Vagina (tissue), 2 donors: Measurements from ENCODE around the gene SSH3. TPM values are rescaled to one million over a fixed set of nuclear protein-coding genes. Genes with fewer than 3 reads are reported as not detected.
A peak's percentile ranks its signal among the peaks of the same experiment; 100 is the strongest.
"Not testable (repeated sequence)": the region's sequence is repeated elsewhere in the genome, so short reads cannot be mapped to it uniquely, and the experiment has no call there.

Experiments
- DNase-seq, 2 donors: peaks; one replicate each; pipeline ENCODE4 v3.0.0-alpha.2; 2017; ENCODE audit errors: extremely low spot score in 2 of 2
- H3K27ac ChIP-seq: fragments of 200-600 bp; sonication (generic); one replicate; pipeline ENCODE4 v1.5.1; 2019
- H3K27me3 ChIP-seq: fragments of 200-600 bp; sonication (generic); one replicate; pipeline ENCODE4 v1.5.1; 2019
- H3K36me3 ChIP-seq, 2 donors: fragments of 200-600 bp; sonication (generic); one replicate each; pipeline ENCODE4 v1.5.1; 2017 to 2019
- H3K4me1 ChIP-seq: fragments of 200-600 bp; sonication (generic); one replicate; pipeline ENCODE4 v1.5.1; 2019
- H3K4me3 ChIP-seq, 2 donors: fragments of 200-600 bp; sonication (generic); 1 replicate in 1 of 2; 2 replicates in 1 of 2; pipeline ENCODE4 v1.5.1; 2016 to 2019
- H3K9me3 ChIP-seq: fragments of 200-600 bp; sonication (generic); one replicate; pipeline ENCODE4 v1.5.1; 2019
- POLR2A ChIP-seq, 2 donors: fragments of 450-650 bp; IDR thresholded peaks; one replicate each; pipeline ENCODE4 v1.6.1; 2017; ENCODE audit warnings: antibody characterized with exemption in 2 of 2, mild to moderate bottlenecking in 2 of 2, moderate library complexity in 2 of 2
- POLR2AphosphoS5 ChIP-seq, 2 donors: sonication (generic); formaldehyde crosslinking; IDR thresholded peaks; one replicate each; pipeline ENCODE4 v1.9.0; 2017; ENCODE audit warnings: antibody characterized with exemption in 2 of 2, mild to moderate bottlenecking in 2 of 2, low read depth in 1 of 2; ENCODE audit not compliant: insufficient read depth in 1 of 2
- intact Hi-C: fragments of 100-400 bp; cut with DNase I; formaldehyde crosslinking; loops from one replicate; pipeline ENCODE4 v1.15.1; 2023
- total RNA-seq: library from RNA; depleted of rRNA; stranded (reverse); fragments of >200 nt; gene quantifications from one replicate; pipeline ENCODE4 v1.2.3, GENCODE V29; 2016
- TF ChIP-seq, protein P1 (sequence below), 3 experiments: fragments of 450-650 bp in 2 of 3; fragments of 200-600 bp in 1 of 3; sonication (generic) in 1 of 3; IDR thresholded peaks; one replicate each; pipeline ENCODE4 v1.5.1; 2017 to 2019; ENCODE audit warnings: antibody characterized with exemption in 3 of 3, mild to moderate bottlenecking in 2 of 3, moderate library complexity in 2 of 3

SSH3 gene
- total RNA-seq, 1 donor from 2014 or later = 98.0 TPM

DNA sequence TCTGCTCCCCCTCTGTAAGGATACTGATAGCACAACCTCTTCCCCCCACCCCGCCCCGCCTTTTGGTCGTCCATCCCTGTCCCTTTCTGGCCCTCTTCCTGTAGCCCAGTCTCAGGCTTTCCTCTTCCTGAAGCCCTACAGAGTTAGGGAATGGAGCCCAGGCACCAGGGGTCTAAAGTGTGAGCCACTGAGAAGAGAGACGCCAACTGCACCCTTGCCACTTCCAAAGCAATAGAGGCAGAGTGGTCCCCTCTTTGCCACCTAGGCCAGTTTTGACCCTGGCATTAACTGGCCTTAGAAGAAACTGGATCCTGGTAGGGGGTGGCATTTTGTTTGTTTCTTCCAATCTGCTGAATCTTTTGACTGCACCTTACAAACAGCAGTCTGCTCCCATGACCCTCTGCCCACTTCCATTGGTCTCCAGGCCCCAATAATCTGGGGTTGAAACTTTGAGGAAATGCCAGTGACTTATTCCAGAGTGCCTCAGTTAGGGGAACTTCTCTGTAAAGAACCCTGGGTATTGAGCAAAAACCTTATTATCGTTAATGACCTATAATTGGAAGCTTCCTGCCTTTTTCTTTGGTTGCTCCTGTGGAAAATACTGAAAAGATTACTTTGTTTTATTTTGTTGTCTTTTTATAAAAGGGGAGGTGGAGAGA is 46.7 kb upstream of the SSH3 start:
- Histone ChIP-seq H3K27ac (no peak overlapping the region), H3K27me3 (no peaks in the 10 kb centered on the region), H3K4me3 (no peak overlapping the region), H3K9me3 (no peaks in the 10 kb centered on the region), H3K4me1 (peaks cover 38% of the 10 kb centered on the region), H3K36me3 (peaks cover 0 to 45% of the 10 kb centered on the region in 2 donors)
- TF ChIP-seq, protein P1, sequence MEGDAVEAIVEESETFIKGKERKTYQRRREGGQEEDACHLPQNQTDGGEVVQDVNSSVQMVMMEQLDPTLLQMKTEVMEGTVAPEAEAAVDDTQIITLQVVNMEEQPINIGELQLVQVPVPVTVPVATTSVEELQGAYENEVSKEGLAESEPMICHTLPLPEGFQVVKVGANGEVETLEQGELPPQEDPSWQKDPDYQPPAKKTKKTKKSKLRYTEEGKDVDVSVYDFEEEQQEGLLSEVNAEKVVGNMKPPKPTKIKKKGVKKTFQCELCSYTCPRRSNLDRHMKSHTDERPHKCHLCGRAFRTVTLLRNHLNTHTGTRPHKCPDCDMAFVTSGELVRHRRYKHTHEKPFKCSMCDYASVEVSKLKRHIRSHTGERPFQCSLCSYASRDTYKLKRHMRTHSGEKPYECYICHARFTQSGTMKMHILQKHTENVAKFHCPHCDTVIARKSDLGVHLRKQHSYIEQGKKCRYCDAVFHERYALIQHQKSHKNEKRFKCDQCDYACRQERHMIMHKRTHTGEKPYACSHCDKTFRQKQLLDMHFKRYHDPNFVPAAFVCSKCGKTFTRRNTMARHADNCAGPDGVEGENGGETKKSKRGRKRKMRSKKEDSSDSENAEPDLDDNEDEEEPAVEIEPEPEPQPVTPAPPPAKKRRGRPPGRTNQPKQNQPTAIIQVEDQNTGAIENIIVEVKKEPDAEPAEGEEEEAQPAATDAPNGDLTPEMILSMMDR (IDR thresholded peaks at IDR 0.05) = no peak
- TF ChIP-seq POLR2AphosphoS5 (IDR thresholded peaks at IDR 0.05; ENCODE audit: insufficient read depth in 1 of 2, low read depth in 1 of 2) (no peak), POLR2A (IDR thresholded peaks at IDR 0.05) (no peak)
- no peak for DNase-seq
- intact Hi-C loops = no loop called here

DNA sequence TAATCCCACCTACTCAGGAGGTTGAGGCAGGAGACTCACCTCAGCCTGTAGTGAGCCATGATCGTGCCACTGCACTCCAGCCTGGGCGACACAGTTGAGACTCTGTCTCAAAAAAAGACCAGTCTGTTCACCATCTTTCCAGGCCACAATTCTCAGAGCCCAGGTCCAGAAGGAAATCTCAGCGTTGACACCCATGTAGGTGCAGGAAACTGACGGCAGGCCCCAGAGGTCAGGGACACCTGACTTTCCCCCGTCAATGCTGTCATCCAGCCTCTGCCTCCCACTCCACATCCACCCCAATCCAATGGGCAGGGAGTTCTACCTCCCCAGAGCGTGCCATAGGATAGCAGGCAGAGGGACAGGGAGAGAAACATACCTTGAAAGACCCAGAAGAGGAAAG is 42.9 kb upstream of the SSH3 start:
- Histone ChIP-seq H3K4me3 (no peak overlapping the region), H3K27me3 (no peaks in the 10 kb centered on the region), H3K36me3 (peaks cover 0 to 7% of the 10 kb centered on the region in 2 donors), H3K27ac (no peak overlapping the region), H3K9me3 (no peaks in the 10 kb centered on the region), H3K4me1 (peaks cover 43% of the 10 kb centered on the region)
- intact Hi-C loops = no loop called here
- DNase-seq = no peak
- TF ChIP-seq POLR2A (IDR thresholded peaks at IDR 0.05) (no peak), POLR2AphosphoS5 (IDR thresholded peaks at IDR 0.05; ENCODE audit: insufficient read depth in 1 of 2, low read depth in 1 of 2) (no peak)
- TF ChIP-seq, protein P1 (IDR thresholded peaks at IDR 0.05) = no peak

DNA sequence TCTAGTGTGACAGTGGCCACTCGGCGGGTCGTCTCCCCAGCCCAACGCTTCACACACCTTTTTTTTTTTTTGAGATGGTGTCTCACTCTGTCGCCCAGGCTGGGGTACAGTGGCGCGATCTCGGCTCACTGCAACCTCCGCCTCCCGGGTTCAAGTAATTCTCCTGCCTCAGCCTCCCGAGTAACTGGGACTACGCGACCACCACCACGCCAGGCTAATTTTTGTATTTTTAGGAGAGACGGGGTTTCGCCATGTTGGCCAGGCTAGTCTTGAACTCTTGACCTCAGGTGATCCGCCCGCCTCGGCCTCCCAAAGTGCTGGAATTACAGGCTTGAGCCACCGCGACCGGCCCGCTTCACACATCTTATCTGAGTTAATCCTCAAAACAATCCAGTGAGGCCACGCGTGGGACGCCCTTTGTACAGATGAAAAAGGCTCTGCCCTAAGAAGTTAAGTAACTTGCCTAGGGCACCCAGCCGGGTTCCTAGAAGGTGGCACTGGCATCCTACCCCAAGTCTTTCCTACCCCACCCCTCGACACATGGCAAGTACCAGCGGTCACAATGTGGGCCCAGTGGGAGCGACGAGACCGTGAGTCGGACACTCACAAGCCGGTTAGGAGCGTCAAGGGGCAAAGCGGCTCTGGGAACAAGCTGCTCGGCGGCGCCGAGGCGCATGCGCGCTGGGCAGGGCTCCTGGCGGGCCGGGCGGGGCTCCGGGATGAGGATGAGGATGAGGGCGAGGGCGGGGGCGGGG is 42.3 kb upstream of the SSH3 start:
- H3K27me3 ChIP-seq, H3K36me3 ChIP-seq, intact Hi-C loops, H3K9me3 ChIP-seq, DNase-seq: not testable (repeated sequence)
- Histone ChIP-seq H3K4me1 (peaks cover 49% of the 10 kb centered on the region), H3K27ac (peak overlapping the region; percentile 49), H3K4me3 (peak overlapping the region; percentile 22 to 52)
- peak in 1 of 2 donors; percentile 37 for TF ChIP-seq POLR2AphosphoS5 (IDR thresholded peaks at IDR 0.05; ENCODE audit: insufficient read depth in 1 of 2, low read depth in 1 of 2)

DNA sequence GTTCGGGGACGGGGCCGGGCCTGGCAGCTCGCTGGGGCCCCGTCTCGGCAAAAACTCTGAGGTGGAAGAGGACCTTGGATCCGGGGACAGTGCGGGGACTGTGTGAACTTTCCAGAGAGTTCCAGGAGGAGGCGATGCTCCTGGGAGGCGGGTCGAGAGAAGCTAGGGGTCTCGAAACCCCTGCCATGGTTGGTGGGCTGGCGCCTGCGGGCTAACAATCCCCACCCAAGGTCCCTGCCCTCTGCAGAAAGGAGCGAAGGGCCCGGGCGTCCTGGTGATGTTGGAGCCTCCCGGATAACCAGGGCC is 41.7 kb upstream of the SSH3 start:
- H3K4me1 ChIP-seq = peaks cover 50% of the 10 kb centered on the region
- peak overlapping the region; percentile 49 for H3K27ac ChIP-seq
- no peaks in the 10 kb centered on the region for H3K27me3 ChIP-seq
- DNase-seq = no peak
- peak overlapping the region; percentile 22 to 52 for H3K4me3 ChIP-seq
- no peaks in the 10 kb centered on the region for H3K9me3 ChIP-seq
- no peak for TF ChIP-seq POLR2AphosphoS5 (IDR thresholded peaks at IDR 0.05; ENCODE audit: insufficient read depth in 1 of 2, low read depth in 1 of 2)
- no peak for TF ChIP-seq POLR2A (IDR thresholded peaks at IDR 0.05)
- TF ChIP-seq, protein P1 (IDR thresholded peaks at IDR 0.05) = no peak
- intact Hi-C loops = no loop called here
- H3K36me3 ChIP-seq = no peaks in the 10 kb centered on the region

DNA sequence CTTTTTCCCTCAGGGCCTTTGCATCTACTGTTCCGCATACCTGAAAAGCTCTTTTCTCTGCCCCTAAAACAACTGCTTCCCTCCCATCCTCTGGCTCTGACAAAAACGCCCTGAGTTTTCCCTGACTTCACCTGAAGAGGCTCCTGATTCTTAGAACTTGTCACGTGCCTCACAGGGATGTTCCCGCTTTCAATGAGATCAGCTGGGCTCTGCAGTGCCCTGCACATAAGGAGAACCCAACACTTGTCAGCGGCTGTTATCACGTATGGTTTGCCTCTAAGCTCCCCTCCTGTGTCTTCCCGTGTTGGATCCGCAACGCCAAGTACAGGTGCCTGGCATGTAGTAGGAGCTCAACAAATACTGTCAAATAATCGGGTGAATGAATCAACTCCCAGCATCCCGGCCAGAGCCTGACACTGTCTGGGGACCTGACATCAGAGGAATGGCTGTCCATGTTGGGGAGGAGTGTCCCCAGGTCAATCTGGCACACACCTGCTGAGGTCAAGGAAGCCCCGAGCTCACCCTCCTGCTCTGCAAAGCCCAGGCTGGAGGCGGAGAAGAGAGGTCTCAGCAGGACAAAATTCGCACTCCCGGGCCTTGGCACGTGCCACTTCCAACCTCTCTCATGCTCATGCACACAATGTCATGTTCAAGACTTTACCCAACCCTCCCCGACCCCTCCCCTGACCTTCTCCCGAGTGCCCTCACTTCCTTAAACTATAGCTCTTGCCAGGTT is 41.2 kb upstream of the SSH3 start:
- Histone ChIP-seq H3K27me3 (no peaks in the 10 kb centered on the region), H3K36me3 (no peaks in the 10 kb centered on the region), H3K4me1 (peaks cover 51% of the 10 kb centered on the region), H3K4me3 (peak overlapping the region; percentile 22 to 52), H3K9me3 (no peaks in the 10 kb centered on the region), H3K27ac (peak overlapping the region; percentile 49)
- DNase-seq = no peak
- intact Hi-C loops = no loop called here
- no peak for TF ChIP-seq POLR2A (IDR thresholded peaks at IDR 0.05)
- no peak for TF ChIP-seq POLR2AphosphoS5 (IDR thresholded peaks at IDR 0.05; ENCODE audit: insufficient read depth in 1 of 2, low read depth in 1 of 2)
- TF ChIP-seq, protein P1 (IDR thresholded peaks at IDR 0.05) = no peak
